CD8-positive, alpha-beta memory T cell (primary cell): ENCODE measurements around the gene PID1. TPM values are rescaled to one million over a fixed set of nuclear protein-coding genes. Genes with fewer than 3 reads are reported as not detected.

ENCODE experiments used
- CTCF ChIA-PET: fragments of 350-600 bp; sonication (Branson Sonifier 250); formaldehyde crosslinking; loops from one replicate; lab custom pipeline; 2021; ENCODE audit warnings: antibody characterized with exemption; lab: Charles Lee
- POLR2A ChIA-PET: fragments of 350-600 bp; sonication (Branson Sonifier 250); formaldehyde crosslinking; loops from one replicate; lab custom pipeline; 2021; ENCODE audit warnings: antibody characterized with exemption; lab: Charles Lee
- DNase-seq, 5 donors: peaks; one replicate each; pipeline versions ENCODE4 v3.0.0 to v3.0.0-alpha.2; 2020 to 2022; ENCODE audit warnings: mixed read lengths in 1 of 5
- H3K27ac ChIP-seq: one replicate; pipeline ENCODE4 v1.7.0; 2013; ENCODE audit warnings: low read depth, mild to moderate bottlenecking, low read length, moderate library complexity
- H3K27me3 ChIP-seq: 2 replicates; pipeline ENCODE4 v1.7.0; 2013; ENCODE audit warnings: low read length, mild to moderate bottlenecking; ENCODE audit not compliant: insufficient read depth, poor library complexity, severe bottlenecking
- H3K36me3 ChIP-seq: 2 replicates; pipeline ENCODE4 v1.7.0; 2013; ENCODE audit warnings: mild to moderate bottlenecking, low read length, moderate library complexity; ENCODE audit not compliant: insufficient read depth
- H3K4me1 ChIP-seq: 2 replicates; pipeline ENCODE4 v1.7.0; 2013; ENCODE audit warnings: mild to moderate bottlenecking, low read length, moderate library complexity; ENCODE audit not compliant: insufficient read depth
- H3K4me3 ChIP-seq: 2 replicates; pipeline ENCODE4 v1.7.0; 2013; ENCODE audit warnings: mild to moderate bottlenecking, low read length
- H3K9me3 ChIP-seq: 2 replicates; pipeline ENCODE4 v1.7.0; 2013; ENCODE audit warnings: mild to moderate bottlenecking, low read length
- H3K27ac Mint-ChIP-seq, 8 donors: one replicate each; pipeline ENCODE4 v1.8.0; 2020 to 2021; ENCODE audit warnings: mixed read lengths in 8 of 8, mild to moderate bottlenecking in 6 of 8, inconsistent platforms in 3 of 8, moderate library complexity in 3 of 8
- H3K27me3 Mint-ChIP-seq, 2 donors: one replicate each; pipeline ENCODE4 v1.8.0; 2020 to 2021; ENCODE audit warnings: mixed read lengths in 2 of 2, mild to moderate bottlenecking in 1 of 2, moderate library complexity in 1 of 2
- H3K36me3 Mint-ChIP-seq, 3 donors: one replicate each; pipeline ENCODE4 v1.8.0; 2020 to 2021; ENCODE audit warnings: mixed read lengths in 3 of 3, inconsistent platforms in 1 of 3, mild to moderate bottlenecking in 1 of 3
- H3K4me1 Mint-ChIP-seq, 3 donors: one replicate each; pipeline ENCODE4 v1.8.0; 2020 to 2021; ENCODE audit warnings: mixed read lengths in 3 of 3, inconsistent platforms in 1 of 3, mild to moderate bottlenecking in 1 of 3
- H3K4me3 Mint-ChIP-seq, 7 donors: one replicate each; pipeline ENCODE4 v1.8.0; 2020 to 2021; ENCODE audit warnings: mixed read lengths in 7 of 7, mild to moderate bottlenecking in 6 of 7, moderate library complexity in 4 of 7, inconsistent platforms in 2 of 7
- H3K9me3 Mint-ChIP-seq, 5 donors: one replicate each; pipeline ENCODE4 v1.8.0; 2020 to 2022; ENCODE audit warnings: mixed read lengths in 5 of 5, mild to moderate bottlenecking in 3 of 5, moderate library complexity in 2 of 5, inconsistent platforms in 1 of 5
- polyA plus RNA-seq: library from polyadenylated mRNA; unstranded; fragments of 300-500 nt; fragmentation: Illumina TruSeq; gene quantifications from one replicate; pipeline ENCODE4 v1.2.3, GENCODE V29; 2021
- total RNA-seq, 2 experiments: library from RNA; stranded (reverse); gene quantifications; one replicate each; pipeline ENCODE4 v1.2.3, GENCODE V29; 2021

The PID1 gene
- total and polyA plus RNA-seq, 3 experiments from 2014 or later = not detected

GRCh38 chr2:229037621-229038020 lies 233.5 kb downstream of the PID1 start:
- H3K4me3 Mint-ChIP-seq = no peak overlapping the region
- DNase-seq = no peak
- POLR2A ChIA-PET = no interaction called here

GRCh38 chr2:229033816-229034215 lies 237.3 kb downstream of the PID1 start:
- no peak for DNase-seq
- no peaks in the 10 kb centered on the region for H3K9me3 ChIP-seq
- no peaks in the 10 kb centered on the region for H3K27me3 ChIP-seq
- no peak overlapping the region for H3K4me3 ChIP-seq
- H3K4me1 ChIP-seq = no peaks in the 10 kb centered on the region
- CTCF ChIA-PET = no interaction called here
- POLR2A ChIA-PET = no interaction called here
- H3K27ac Mint-ChIP-seq = no peak overlapping the region
- H3K4me1 Mint-ChIP-seq = no peaks in the 10 kb centered on the region
- H3K9me3 Mint-ChIP-seq = peaks cover 0 to 7% (median 4%) of the 10 kb centered on the region in 5 donors
- H3K36me3 Mint-ChIP-seq = no peaks in the 10 kb centered on the region
- H3K4me3 Mint-ChIP-seq = no peak overlapping the region
- no peak overlapping the region for H3K27ac ChIP-seq
- H3K36me3 ChIP-seq = no peaks in the 10 kb centered on the region
- peaks cover 0 to 1% of the 10 kb centered on the region in 2 donors for H3K27me3 Mint-ChIP-seq

More at GRCh38 chr2:229037621-229038020, 233.5 kb downstream of the PID1 start:
- Mint-ChIP-seq H3K27ac (no peak overlapping the region), H3K36me3 (no peaks in the 10 kb centered on the region), H3K9me3 (peaks cover 0 to 3% (median 3%) of the 10 kb centered on the region in 5 donors), H3K4me1 (no peaks in the 10 kb centered on the region), H3K27me3 (no peaks in the 10 kb centered on the region)
- no peaks in the 10 kb centered on the region for H3K9me3 ChIP-seq
- H3K27me3 ChIP-seq = no peaks in the 10 kb centered on the region
- H3K36me3 ChIP-seq = no peaks in the 10 kb centered on the region
- CTCF ChIA-PET = no interaction called here
- H3K27ac ChIP-seq = no peak overlapping the region
- no peaks in the 10 kb centered on the region for H3K4me1 ChIP-seq
- no peak overlapping the region for H3K4me3 ChIP-seq

DNA sequence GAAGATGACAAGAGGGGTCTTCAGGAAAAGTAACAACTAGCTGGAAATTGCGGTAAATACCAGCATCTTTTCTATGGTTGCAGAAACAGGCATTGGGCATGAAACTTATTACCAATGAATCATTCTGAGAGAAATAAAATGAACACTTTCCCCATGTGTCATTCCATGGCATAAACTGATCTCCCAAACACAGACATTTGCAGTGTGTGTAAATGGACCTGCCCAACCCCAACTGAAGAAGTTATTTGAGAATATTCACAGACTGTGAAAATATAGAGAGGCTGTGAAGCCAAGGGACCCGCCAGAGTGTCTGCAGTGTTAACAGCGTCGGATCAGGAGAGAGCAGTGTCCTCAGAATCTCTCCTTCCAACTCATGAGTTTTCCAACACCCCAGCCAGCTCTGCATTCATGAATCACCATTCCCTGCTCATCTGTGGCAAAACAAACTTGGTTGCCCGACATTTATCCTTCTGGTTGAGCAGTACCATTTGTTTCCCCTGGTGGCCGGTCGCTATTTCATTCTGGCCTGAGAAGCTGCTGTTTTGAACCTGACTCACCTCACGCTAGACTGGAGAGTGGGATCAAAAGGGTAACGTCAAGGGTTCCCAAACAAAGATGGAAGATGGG lies 238.4 kb downstream of the PID1 start:
- H3K36me3 Mint-ChIP-seq = no peaks in the 10 kb centered on the region
- ChIA-PET CTCF (no interaction called here), POLR2A (no interaction called here)
- H3K27me3 Mint-ChIP-seq = peaks cover 0 to 1% of the 10 kb centered on the region in 2 donors
- Histone ChIP-seq H3K9me3 (no peaks in the 10 kb centered on the region), H3K27ac (no peak overlapping the region), H3K4me3 (no peak overlapping the region), H3K4me1 (no peaks in the 10 kb centered on the region), H3K27me3 (no peaks in the 10 kb centered on the region), H3K36me3 (no peaks in the 10 kb centered on the region)
- no peak overlapping the region for H3K4me3 Mint-ChIP-seq
- no peak overlapping the region for H3K27ac Mint-ChIP-seq
- no peaks in the 10 kb centered on the region for H3K4me1 Mint-ChIP-seq
- H3K9me3 Mint-ChIP-seq = peaks cover 0 to 9% (median 4%) of the 10 kb centered on the region in 5 donors
- DNase-seq = no peak

- H3K9me3 Mint-ChIP-seq = peaks cover 3 to 11% (median 10%) of the 10 kb centered on the region in 5 donors
- POLR2A ChIA-PET = no interaction called here
- no peaks in the 10 kb centered on the region for H3K4me1 Mint-ChIP-seq
- Histone ChIP-seq H3K4me3 (no peak overlapping the region), H3K9me3 (no peaks in the 10 kb centered on the region), H3K27ac (no peak overlapping the region), H3K36me3 (no peaks in the 10 kb centered on the region), H3K27me3 (no peaks in the 10 kb centered on the region), H3K4me1 (no peaks in the 10 kb centered on the region)
- no peaks in the 10 kb centered on the region for H3K36me3 Mint-ChIP-seq
- DNase-seq = no peak
- H3K27me3 Mint-ChIP-seq = peaks cover 0 to 1% of the 10 kb centered on the region in 2 donors
- CTCF ChIA-PET = no interaction called here
- H3K27ac Mint-ChIP-seq = no peak overlapping the region
- H3K4me3 Mint-ChIP-seq = no peak overlapping the region
Measured at GRCh38 chr2:229027353-229028105, 243.6 kb downstream of the PID1 start.

DNA sequence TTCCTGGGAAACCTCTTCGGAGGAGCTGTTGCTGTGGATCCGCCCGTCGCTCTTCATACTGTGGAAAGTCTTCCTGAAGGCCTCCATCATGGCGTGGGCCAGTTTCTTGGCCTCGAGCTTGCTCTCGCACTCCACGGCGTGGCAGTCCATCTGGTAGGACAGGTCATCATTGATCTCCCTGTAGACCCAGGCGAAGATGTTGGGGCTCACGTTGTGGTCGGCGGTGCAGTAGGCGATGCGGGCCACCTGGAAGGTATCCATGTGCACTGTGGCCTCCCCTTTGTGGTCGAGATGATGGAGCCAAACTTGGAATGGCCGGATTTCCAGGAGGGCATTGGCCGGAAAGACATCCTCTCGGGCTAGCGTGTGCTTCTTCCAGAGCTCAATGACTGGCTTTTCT lies 245.4 kb downstream of the PID1 start:
- no peak for DNase-seq
- H3K27me3 Mint-ChIP-seq = no peaks in the 10 kb centered on the region
- Histone ChIP-seq H3K36me3 (no peaks in the 10 kb centered on the region), H3K4me1 (no peaks in the 10 kb centered on the region), H3K9me3 (no peaks in the 10 kb centered on the region), H3K27me3 (no peaks in the 10 kb centered on the region), H3K27ac (no peak overlapping the region), H3K4me3 (no peak overlapping the region)
- H3K9me3 Mint-ChIP-seq = peaks cover 3 to 12% (median 8%) of the 10 kb centered on the region in 5 donors
- H3K4me1 Mint-ChIP-seq = no peaks in the 10 kb centered on the region
- H3K36me3 Mint-ChIP-seq = no peaks in the 10 kb centered on the region
- no peak overlapping the region for H3K4me3 Mint-ChIP-seq
- POLR2A ChIA-PET = no interaction called here
- H3K27ac Mint-ChIP-seq = no peak overlapping the region
- CTCF ChIA-PET = no interaction called here

GRCh38 chr2:229022652-229023051 lies 248.4 kb downstream of the PID1 start:
- POLR2A ChIA-PET = no interaction called here
- no peak overlapping the region for H3K27ac ChIP-seq
- H3K4me3 ChIP-seq = no peak overlapping the region
- Mint-ChIP-seq H3K4me3 (no peak overlapping the region), H3K27me3 (no peaks in the 10 kb centered on the region), H3K4me1 (no peaks in the 10 kb centered on the region), H3K27ac (no peak overlapping the region), H3K36me3 (no peaks in the 10 kb centered on the region), H3K9me3 (peaks cover 2 to 13% (median 8%) of the 10 kb centered on the region in 5 donors)
- H3K36me3 ChIP-seq = no peaks in the 10 kb centered on the region
- H3K9me3 ChIP-seq = no peaks in the 10 kb centered on the region
- CTCF ChIA-PET = no interaction called here
- H3K4me1 ChIP-seq = no peaks in the 10 kb centered on the region
- DNase-seq = no peak
- H3K27me3 ChIP-seq = no peaks in the 10 kb centered on the region

GRCh38 chr2:229022071-229022470 lies 249.0 kb downstream of the PID1 start:
- Histone ChIP-seq H3K9me3 (no peaks in the 10 kb centered on the region), H3K4me1 (no peaks in the 10 kb centered on the region), H3K27me3 (no peaks in the 10 kb centered on the region), H3K27ac (no peak overlapping the region), H3K4me3 (no peak overlapping the region), H3K36me3 (no peaks in the 10 kb centered on the region)
- ChIA-PET POLR2A (no interaction called here), CTCF (no interaction called here)
- DNase-seq = no peak
- H3K4me1 Mint-ChIP-seq = no peaks in the 10 kb centered on the region
- no peaks in the 10 kb centered on the region for H3K27me3 Mint-ChIP-seq
- H3K4me3 Mint-ChIP-seq = no peak overlapping the region
- H3K27ac Mint-ChIP-seq = no peak overlapping the region
- peaks cover 2 to 14% (median 5%) of the 10 kb centered on the region in 5 donors for H3K9me3 Mint-ChIP-seq
- no peaks in the 10 kb centered on the region for H3K36me3 Mint-ChIP-seq

- POLR2A ChIA-PET = no interaction called here
- Mint-ChIP-seq H3K4me3 (no peak overlapping the region), H3K9me3 (peaks cover 3 to 21% (median 4%) of the 10 kb centered on the region in 5 donors), H3K27me3 (peaks cover 0 to 3% of the 10 kb centered on the region in 2 donors), H3K4me1 (no peaks in the 10 kb centered on the region), H3K36me3 (no peaks in the 10 kb centered on the region), H3K27ac (no peak overlapping the region)
- CTCF ChIA-PET = no interaction called here
- Histone ChIP-seq H3K4me3 (no peak overlapping the region), H3K27ac (no peak overlapping the region), H3K4me1 (no peaks in the 10 kb centered on the region), H3K36me3 (no peaks in the 10 kb centered on the region), H3K9me3 (no peaks in the 10 kb centered on the region), H3K27me3 (no peaks in the 10 kb centered on the region)
- no peak for DNase-seq
Measured at GRCh38 chr2:229009816-229010215, 261.3 kb downstream of the PID1 start.
